Measurements from ENCODE around the gene SMARCD2.

- TF ChIP-seq ZNF274 (IDR thresholded peaks at IDR 0.05; ENCODE audit: low read depth, low read length): no peak
- TF ChIP-seq YY1 (IDR thresholded peaks at IDR 0.05; ENCODE audit: insufficient read depth, insufficient read length): no peak
These were observed 3.0 kb upstream of the SMARCD2 start for GRCh38 chr17:63845509-63845908.
